AG10803 (cell line): Measurements from ENCODE around the gene SIGLEC5.
A peak's percentile ranks its signal among the peaks of the same experiment; 100 is the strongest.

ENCODE experiments used
- DNase-seq: peaks from one replicate; pipeline ENCODE4 v3.0.0; 2010; ENCODE audit warnings: low read depth
- H3K4me3 ChIP-seq: 2 replicates; pipeline ENCODE4 v1.5.1; 2011; ENCODE audit warnings: mild to moderate bottlenecking, low read length, control low read depth
- CTCF ChIP-seq: conservative IDR thresholded peaks from 2 replicates; pipeline ENCODE4 v1.5.1; 2011; ENCODE audit warnings: mild to moderate bottlenecking, low read length, control low read depth, inconsistent platforms

Gene SIGLEC5

GRCh38 chr19:51594774-51595109, 35.5 kb downstream of the SIGLEC5 start:
- no peak for TF ChIP-seq CTCF
- H3K4me3 ChIP-seq, result peak overlapping the region; percentile 83
- no peak for DNase-seq

- peak; percentile 97 for DNase-seq
- peak overlapping the region; percentile 83 for H3K4me3 ChIP-seq
- TF ChIP-seq CTCF, result no peak
These were observed 36.0 kb downstream of the SIGLEC5 start for GRCh38 chr19:51593969-51594773.

GRCh38 chr19:51593138-51593890, 36.9 kb downstream of the SIGLEC5 start:
- DNase-seq, result no peak

GRCh38 chr19:51592521-51592920, 37.7 kb downstream of the SIGLEC5 start:
- H3K4me3 ChIP-seq, result no peak overlapping the region
- no peak for TF ChIP-seq CTCF
- no peak for DNase-seq

More at GRCh38 chr19:51593138-51593890, 36.9 kb downstream of the SIGLEC5 start:
- peak overlapping the region; percentile 83 for H3K4me3 ChIP-seq
- no peak for TF ChIP-seq CTCF

- TF ChIP-seq CTCF, result no peak
- no peak for DNase-seq
- H3K4me3 ChIP-seq, result no peak overlapping the region
These were observed 39.8 kb downstream of the SIGLEC5 start for GRCh38 chr19:51590441-51590840.

- no peak for TF ChIP-seq CTCF
- DNase-seq, result no peak
- H3K4me3 ChIP-seq, result no peak overlapping the region
These were observed 40.7 kb downstream of the SIGLEC5 start for GRCh38 chr19:51589511-51589910.
